ENCODE measurements around the gene ALPK1. TPM values are rescaled to one million over a fixed set of nuclear protein-coding genes. Genes with fewer than 3 reads are reported as not detected.

Gene ALPK1
- polyA plus RNA-seq, 3 donors = 5.3 to 14.2 (median 8.1) TPM

DNA sequence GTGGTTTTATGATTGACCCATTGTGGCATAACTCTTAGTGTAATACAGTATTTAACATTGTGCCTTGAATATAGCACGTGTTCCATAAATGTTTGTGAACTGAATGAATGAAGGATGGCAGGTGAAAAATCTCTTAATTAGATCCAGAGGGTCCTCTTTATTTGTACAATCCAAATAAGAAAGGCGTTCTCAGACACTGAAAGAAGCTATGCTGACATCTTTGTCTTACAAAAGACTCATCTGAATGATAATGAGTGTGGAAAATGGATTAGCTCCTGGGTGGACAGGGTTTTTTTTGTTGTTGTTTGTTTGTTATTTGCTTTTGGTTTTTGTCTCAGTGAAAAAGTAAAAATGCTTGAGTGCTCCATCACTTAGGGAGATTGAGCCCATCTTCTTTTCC lies 156.2 kb downstream of the ALPK1 start:
- H3K27ac ChIP-seq (ENCODE audit: low read depth in 1 of 2, low read length in 2 of 2) = no peak overlapping the region
- no peaks in the 10 kb centered on the region for H3K4me1 ChIP-seq (ENCODE audit: control insufficient read depth in 1 of 2, insufficient read depth in 2 of 2, low read length in 2 of 2)
- no peaks in the 10 kb centered on the region for H3K27me3 ChIP-seq (ENCODE audit: control insufficient read depth in 2 of 2, insufficient read depth in 2 of 2, low read length in 2 of 2)
- no peak overlapping the region for H3K4me3 Mint-ChIP-seq
- H3K4me1 Mint-ChIP-seq = no peaks in the 10 kb centered on the region
- H4K20me1 ChIP-seq (ENCODE audit: insufficient read depth, low read length) = no peaks in the 10 kb centered on the region
- DNase-seq = no peak
- no peaks in the 10 kb centered on the region for H3K36me3 ChIP-seq (replicated peaks in 1 of 2; ENCODE audit: control insufficient read depth in 1 of 2, insufficient read depth in 2 of 2, low read length in 2 of 2)
- H3K27ac Mint-ChIP-seq = no peak overlapping the region
- TF ChIP-seq, protein P1, sequence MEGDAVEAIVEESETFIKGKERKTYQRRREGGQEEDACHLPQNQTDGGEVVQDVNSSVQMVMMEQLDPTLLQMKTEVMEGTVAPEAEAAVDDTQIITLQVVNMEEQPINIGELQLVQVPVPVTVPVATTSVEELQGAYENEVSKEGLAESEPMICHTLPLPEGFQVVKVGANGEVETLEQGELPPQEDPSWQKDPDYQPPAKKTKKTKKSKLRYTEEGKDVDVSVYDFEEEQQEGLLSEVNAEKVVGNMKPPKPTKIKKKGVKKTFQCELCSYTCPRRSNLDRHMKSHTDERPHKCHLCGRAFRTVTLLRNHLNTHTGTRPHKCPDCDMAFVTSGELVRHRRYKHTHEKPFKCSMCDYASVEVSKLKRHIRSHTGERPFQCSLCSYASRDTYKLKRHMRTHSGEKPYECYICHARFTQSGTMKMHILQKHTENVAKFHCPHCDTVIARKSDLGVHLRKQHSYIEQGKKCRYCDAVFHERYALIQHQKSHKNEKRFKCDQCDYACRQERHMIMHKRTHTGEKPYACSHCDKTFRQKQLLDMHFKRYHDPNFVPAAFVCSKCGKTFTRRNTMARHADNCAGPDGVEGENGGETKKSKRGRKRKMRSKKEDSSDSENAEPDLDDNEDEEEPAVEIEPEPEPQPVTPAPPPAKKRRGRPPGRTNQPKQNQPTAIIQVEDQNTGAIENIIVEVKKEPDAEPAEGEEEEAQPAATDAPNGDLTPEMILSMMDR (IDR thresholded peaks at IDR 0.05) = no peak
- H3K9me3 Mint-ChIP-seq = peaks cover 5 to 21% (median 16%) of the 10 kb centered on the region in 7 donors
- no peak overlapping the region for H3K4me3 ChIP-seq (replicated peaks in 1 of 3; ENCODE audit: low read depth in 2 of 3, low read length in 3 of 3)
- no peak overlapping the region for H2AFZ ChIP-seq (ENCODE audit: insufficient read depth, low read depth, low read length, poor library complexity, severe bottlenecking)
- intact Hi-C loops (cut with micrococcal nuclease) = no loop called here
- no CpG with 5 or more reads among the region's 2 CpGs for WGBS (ENCODE audit: insufficient coverage)
- no peak overlapping the region for H3K4me2 ChIP-seq (replicated peaks; ENCODE audit: extremely low read depth, low read length, poor library complexity, severe bottlenecking)
- H3K27me3 Mint-ChIP-seq (ENCODE audit: low read depth in 3 of 3) = peaks cover 0 to 1% (median 0%) of the 10 kb centered on the region in 3 donors
- H3K36me3 Mint-ChIP-seq = peaks cover 0 to 2% of the 10 kb centered on the region in 2 donors
- no peak overlapping the region for H3K9ac ChIP-seq (ENCODE audit: insufficient read depth, low read length, poor library complexity, severe bottlenecking)
- H3K79me2 ChIP-seq (ENCODE audit: insufficient read depth, low read length) = no peaks in the 10 kb centered on the region
- peaks cover under 1 to 15% of the 10 kb centered on the region in 2 donors for H3K9me3 ChIP-seq (replicated peaks in 1 of 2; ENCODE audit: control insufficient read depth in 1 of 2, insufficient read depth in 1 of 2, low read length in 2 of 2)

DNA sequence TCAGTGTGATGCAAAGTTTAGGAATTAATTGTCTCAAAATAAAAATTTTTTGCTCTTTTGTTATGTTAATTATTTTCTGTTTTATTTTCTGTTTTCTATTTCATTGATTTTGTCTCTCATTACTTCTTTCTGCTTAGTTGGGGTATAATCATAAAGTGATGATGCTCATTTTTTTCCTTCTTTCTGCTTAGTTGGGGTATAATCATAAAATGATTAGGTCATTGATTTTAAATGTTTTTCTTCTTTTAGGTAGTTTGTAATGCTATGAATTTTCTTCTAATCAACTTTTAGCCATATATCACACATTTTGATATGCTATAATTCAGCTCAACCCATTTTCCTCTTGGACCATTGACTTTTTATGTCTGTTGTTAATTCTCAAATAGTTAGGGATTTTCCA lies 175.1 kb downstream of the ALPK1 start:
- H3K9ac ChIP-seq (ENCODE audit: insufficient read depth, low read length, poor library complexity, severe bottlenecking) = no peak overlapping the region
- H4K20me1 ChIP-seq (ENCODE audit: insufficient read depth, low read length) = no peaks in the 10 kb centered on the region
- H3K36me3 Mint-ChIP-seq = no peaks in the 10 kb centered on the region
- H3K9me3 Mint-ChIP-seq = peaks cover 0 to 12% (median 1%) of the 10 kb centered on the region in 7 donors
- TF ChIP-seq, protein P1 (IDR thresholded peaks at IDR 0.05) = no peak
- H3K4me3 Mint-ChIP-seq = no peak overlapping the region
- intact Hi-C loops (cut with micrococcal nuclease) = no loop called here
- H3K4me1 Mint-ChIP-seq = no peaks in the 10 kb centered on the region
- H3K79me2 ChIP-seq (ENCODE audit: insufficient read depth, low read length) = no peaks in the 10 kb centered on the region
- H3K4me1 ChIP-seq (ENCODE audit: control insufficient read depth in 1 of 2, insufficient read depth in 2 of 2, low read length in 2 of 2) = no peaks in the 10 kb centered on the region
- H3K4me2 ChIP-seq (replicated peaks; ENCODE audit: extremely low read depth, low read length, poor library complexity, severe bottlenecking) = no peak overlapping the region
- peaks cover 2 to 13% (median 3%) of the 10 kb centered on the region in 3 donors for H3K27me3 Mint-ChIP-seq (ENCODE audit: low read depth in 3 of 3)
- H3K4me3 ChIP-seq (replicated peaks in 1 of 3; ENCODE audit: low read depth in 2 of 3, low read length in 3 of 3) = no peak overlapping the region
- H3K27ac Mint-ChIP-seq = no peak overlapping the region
- DNase-seq = no peak
- no peak overlapping the region for H2AFZ ChIP-seq (ENCODE audit: insufficient read depth, low read depth, low read length, poor library complexity, severe bottlenecking)
- H3K9me3 ChIP-seq (replicated peaks in 1 of 2; ENCODE audit: control insufficient read depth in 1 of 2, insufficient read depth in 1 of 2, low read length in 2 of 2) = no peaks in the 10 kb centered on the region
- no peaks in the 10 kb centered on the region for H3K27me3 ChIP-seq (ENCODE audit: control insufficient read depth in 2 of 2, insufficient read depth in 2 of 2, low read length in 2 of 2)
- no peaks in the 10 kb centered on the region for H3K36me3 ChIP-seq (replicated peaks in 1 of 2; ENCODE audit: control insufficient read depth in 1 of 2, insufficient read depth in 2 of 2, low read length in 2 of 2)
- H3K27ac ChIP-seq (ENCODE audit: low read depth in 1 of 2, low read length in 2 of 2) = no peak overlapping the region

Measured in CD14-positive monocyte (primary cell).